ENCODE data around the gene CNTNAP5.

GRCh38 chr2:124333784-124334183 is 308.7 kb downstream of the CNTNAP5 start:
- TF ChIP-seq CTCF (IDR thresholded peaks at IDR 0.05; ENCODE audit: extremely low read depth in 1 of 2, insufficient read depth in 1 of 2, low read depth in 1 of 2, low read length in 2 of 2) (no peak), POLR2AphosphoS5 (IDR thresholded peaks at IDR 0.05; ENCODE audit: insufficient read depth, low read depth, low read length) (no peak), EZH2 (IDR thresholded peaks at IDR 0.05; ENCODE audit: borderline replicate concordance, low read depth, low read length, severe bottlenecking) (no peak), MYC (IDR thresholded peaks at IDR 0.05; ENCODE audit: low read depth, low read length) (no peak), POLR2A (IDR thresholded peaks at IDR 0.05; ENCODE audit: low read depth, low read length) (no peak), GATA2 (IDR thresholded peaks at IDR 0.05; ENCODE audit: insufficient read depth, insufficient read length, low read depth, low read length) (no peak), FOS (IDR thresholded peaks at IDR 0.05; ENCODE audit: borderline replicate concordance, insufficient read depth, low read length) (no peak)
- TF ChIP-seq, protein P1, sequence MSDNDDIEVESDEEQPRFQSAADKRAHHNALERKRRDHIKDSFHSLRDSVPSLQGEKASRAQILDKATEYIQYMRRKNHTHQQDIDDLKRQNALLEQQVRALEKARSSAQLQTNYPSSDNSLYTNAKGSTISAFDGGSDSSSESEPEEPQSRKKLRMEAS (IDR thresholded peaks at IDR 0.05; ENCODE audit: insufficient read depth, insufficient read length): no peak

All from endothelial cell of umbilical vein (primary cell).